ENCODE results near the gene PTPRM. TPM values are rescaled to one million over a fixed set of nuclear protein-coding genes. Genes with fewer than 3 reads are reported as not detected.

PTPRM gene
- total and polyA plus RNA-seq, 2 of the 8 experiments (the other 6 are each of a cell fraction or from before 2014, with no cell fraction given) = 4.1 to 7.0 TPM

GRCh38 chr18:7793100-7793499 is 226.0 kb downstream of the PTPRM start:
- H3K14ac ChIP-seq (ENCODE audit: insufficient read length) = no peak overlapping the region
- H3K4me3 ChIP-seq (ENCODE audit: extremely low read depth in 1 of 4, insufficient read depth in 2 of 4, low read depth in 3 of 4, low read length in 4 of 4) = no peak overlapping the region
- no peak overlapping the region for H3K18ac ChIP-seq (ENCODE audit: extremely low read depth, low read length)
- H2AFZ ChIP-seq (ENCODE audit: low read length) = no peak overlapping the region
- no peak overlapping the region for H3K4me2 ChIP-seq (ENCODE audit: insufficient read depth in 1 of 2, low read depth in 2 of 2, low read length in 2 of 2)
- no peak overlapping the region for H2BK12ac ChIP-seq (ENCODE audit: low read depth, low read length)
- H3K23ac ChIP-seq (ENCODE audit: insufficient read length) = no peak overlapping the region
- no peak overlapping the region for H3K9ac ChIP-seq (replicated peaks in 1 of 4; ENCODE audit: extremely low read depth in 1 of 4, low read depth in 3 of 4, low read length in 3 of 4)
- no peak overlapping the region for H4K8ac ChIP-seq (ENCODE audit: extremely low read depth, insufficient read depth, low read length)
- no peak for FAIRE-seq
- H3K9me3 ChIP-seq (ENCODE audit: insufficient read depth in 2 of 2, low read depth in 1 of 2, low read length in 1 of 2) = no peaks in the 10 kb centered on the region
- H3K79me1 ChIP-seq (ENCODE audit: low read depth, low read length) = no peaks in the 10 kb centered on the region
- POLR2A ChIA-PET (ENCODE audit: partially characterized antibody) = interaction anchor here (0.8 kb wide), 1 partner anchor 11 kb away, joined by 3 read pairs; no protein-coding TSS in a partner anchor
- no peaks in the 10 kb centered on the region for H4K20me1 ChIP-seq (replicated peaks in 1 of 2; ENCODE audit: control insufficient read depth in 1 of 2, insufficient read depth in 2 of 2, low read length in 2 of 2)
- no peak overlapping the region for H2AK5ac ChIP-seq (ENCODE audit: low read depth, low read length)
- no peak overlapping the region for H2BK15ac ChIP-seq (ENCODE audit: low read length)
- H2BK5ac ChIP-seq (ENCODE audit: low read depth, low read length) = no peak overlapping the region
- no peak for DNase-seq (ENCODE audit: low read depth in 1 of 2, low spot score in 2 of 2)
- peaks cover 0 to 3% (median 0%) of the 10 kb centered on the region in 4 experiments; a peak in 2 of 7 replicates for H3K4me1 ChIP-seq (replicated peaks in 1 of 4; ENCODE audit: control insufficient read depth in 3 of 4, insufficient read depth in 4 of 4, low read length in 3 of 4)
- H2BK20ac ChIP-seq (ENCODE audit: low read length) = no peak overlapping the region
- H3K27me3 ChIP-seq (replicated peaks in 1 of 4; ENCODE audit: control insufficient read depth in 3 of 4, extremely low read depth in 1 of 4, insufficient read depth in 3 of 4, low read length in 3 of 4) = no peaks in the 10 kb centered on the region
- H4K5ac ChIP-seq (ENCODE audit: insufficient read length, low read depth, low read length) = no peak overlapping the region
- CTCF ChIA-PET (ENCODE audit: partially characterized antibody) = interaction anchor here (1.1 to 2.4 kb wide), 5 partner anchors 10 to 213 kb away, joined by 3 to 9 read pairs (median 4); no protein-coding TSS in a partner anchor
- H3K23me2 ChIP-seq (ENCODE audit: low read depth, low read length) = no peaks in the 10 kb centered on the region
- H3K56ac ChIP-seq (replicated peaks; ENCODE audit: insufficient read length, low read depth, low read length) = no peak overlapping the region
- no peak overlapping the region for H4K91ac ChIP-seq (replicated peaks; ENCODE audit: insufficient read length, low read length)
- H3K4ac ChIP-seq (replicated peaks; ENCODE audit: insufficient read length, low read depth, low read length) = no peak overlapping the region
- 92% methylated on average over 5 of the region's 5 CpGs; no CpG with 5 or more reads in 1 of the 2 experiments for WGBS, 2 experiments (ENCODE audit: extremely low coverage in 1 of 2, insufficient coverage in 1 of 2, insufficient read length in 1 of 2, insufficient replicate concordance in 2 of 2, low coverage in 1 of 2, low lambda C conversion rate in 2 of 2, missing lambda C conversion rate in 1 of 2)
- no peaks in the 10 kb centered on the region for H3K36me3 ChIP-seq (ENCODE audit: control insufficient read depth in 2 of 4, insufficient read depth in 4 of 4, low read length in 3 of 4)
- H3K79me2 ChIP-seq (ENCODE audit: control insufficient read depth in 1 of 2, insufficient read depth in 2 of 2, low read length in 2 of 2) = no peaks in the 10 kb centered on the region
- no peak overlapping the region for H3K27ac ChIP-seq (ENCODE audit: low read depth, low read length)
- H2BK120ac ChIP-seq (replicated peaks; ENCODE audit: low read depth, low read length) = no peak overlapping the region
- TF ChIP-seq ASH2L (IDR thresholded peaks at IDR 0.05; ENCODE audit: low read length) (no peak), HDAC2 (IDR thresholded peaks at IDR 0.05; ENCODE audit: borderline replicate concordance in 1 of 2, low read depth in 2 of 2, low read length in 2 of 2) (no peak), MAX (IDR thresholded peaks at IDR 0.05) (no peak), SP4 (IDR thresholded peaks at IDR 0.05; ENCODE audit: low read length) (no peak), NRF1 (IDR thresholded peaks at IDR 0.05; ENCODE audit: low read depth, low read length) (no peak), TEAD4 (IDR thresholded peaks at IDR 0.05; ENCODE audit: low read depth, low read length) (no peak), CTCF (IDR thresholded peaks at IDR 0.05; ENCODE audit: control extremely low read depth in 1 of 3, insufficient read depth in 1 of 3, low read depth in 1 of 3, low read length in 3 of 3) (no peak), TAF1 (IDR thresholded peaks at IDR 0.05; ENCODE audit: low read depth, low read length) (no peak), KDM4A (IDR thresholded peaks at IDR 0.05; ENCODE audit: low read depth, low read length, severe bottlenecking) (no peak), SRF (IDR thresholded peaks at IDR 0.05; ENCODE audit: low read depth, low read length) (no peak)
- TF ChIP-seq, protein P1, sequence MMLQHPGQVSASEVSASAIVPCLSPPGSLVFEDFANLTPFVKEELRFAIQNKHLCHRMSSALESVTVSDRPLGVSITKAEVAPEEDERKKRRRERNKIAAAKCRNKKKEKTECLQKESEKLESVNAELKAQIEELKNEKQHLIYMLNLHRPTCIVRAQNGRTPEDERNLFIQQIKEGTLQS (IDR thresholded peaks at IDR 0.05; ENCODE audit: insufficient read depth, low read depth, low read length) = no peak
